HG03097 (cell line): ENCODE data around the gene INPP5E.

Source experiments
- ATAC-seq: cut with Tn5 transposase; IDR thresholded peaks from one replicate; pipeline ENCODE4 v1.9.1; 2021; ENCODE audit not compliant: unreplicated experiment, low FRiP score

Gene INPP5E

GRCh38 chr9:136392538-136393449, 46.9 kb downstream of the INPP5E start:
- ATAC-seq = no peak

DNA sequence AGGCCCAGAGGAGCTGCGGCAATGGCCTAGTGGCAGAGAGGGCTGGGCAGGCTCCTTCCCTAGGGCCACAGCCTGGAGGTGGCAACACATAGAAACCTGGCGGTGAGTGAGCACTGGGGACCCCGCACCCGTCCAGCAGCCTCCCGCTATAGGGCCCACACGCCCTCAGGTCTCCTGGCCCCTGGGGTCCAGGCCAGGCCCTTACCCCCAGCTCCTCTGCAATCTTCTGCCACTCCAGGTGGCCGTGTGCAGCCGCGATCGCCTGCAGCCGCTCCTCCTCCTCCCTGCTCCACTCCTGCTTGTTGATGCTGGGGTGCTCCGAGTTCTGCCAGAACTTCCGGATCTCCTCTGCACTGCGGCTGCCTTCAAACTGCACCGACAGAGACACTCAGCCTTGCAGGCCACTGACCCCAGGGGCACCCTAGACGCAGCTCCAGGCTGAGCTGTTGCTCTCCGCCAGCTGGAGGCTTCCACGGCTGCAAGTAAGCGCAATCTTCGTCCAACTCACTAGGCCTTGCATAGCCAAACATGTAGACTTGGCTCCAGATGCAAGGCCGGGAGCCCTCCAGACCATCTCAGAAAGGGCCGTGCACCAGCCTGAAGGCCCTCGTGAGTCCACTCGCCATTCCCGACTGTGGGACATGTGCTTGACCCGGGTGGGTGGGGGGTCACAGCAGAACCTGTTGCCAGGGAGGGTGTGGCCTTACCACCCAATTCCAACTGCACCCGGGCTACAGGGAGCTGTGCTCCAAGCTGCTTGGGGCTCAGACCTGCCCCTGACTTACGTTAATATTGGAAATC, 47.7 kb downstream of the INPP5E start:
- no peak for ATAC-seq

GRCh38 chr9:136389396-136389795, 50.2 kb downstream of the INPP5E start:
- ATAC-seq = no peak

- no peak for ATAC-seq
Observed at GRCh38 chr9:136387217-136387616, 52.4 kb downstream of the INPP5E start.

- ATAC-seq = no peak
Observed at GRCh38 chr9:136386018-136386417, 53.6 kb downstream of the INPP5E start.

GRCh38 chr9:136385015-136385414, 54.6 kb downstream of the INPP5E start:
- no peak for ATAC-seq

DNA sequence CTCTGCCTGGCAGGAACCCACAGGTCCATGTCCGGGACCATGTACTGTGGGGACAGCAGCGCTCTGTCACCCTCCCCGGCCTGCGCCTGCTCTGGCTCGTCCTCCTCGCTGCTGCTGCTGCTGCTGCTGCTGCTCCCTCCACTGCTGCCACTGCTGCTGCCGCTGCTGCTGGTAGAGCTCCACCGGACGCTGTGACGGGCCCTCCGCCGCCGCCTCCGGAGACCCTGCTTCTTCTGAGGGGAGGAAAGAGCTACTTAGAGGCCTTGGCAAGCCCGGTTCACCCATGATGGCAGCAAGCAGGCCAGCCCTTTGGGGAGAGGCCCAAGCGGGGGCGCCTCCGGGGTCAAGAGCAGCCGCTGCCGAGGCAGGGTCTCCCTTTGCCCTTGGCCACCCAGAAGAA, 56.2 kb downstream of the INPP5E start:
- ATAC-seq = no peak

GRCh38 chr9:136381966-136382513, 57.6 kb downstream of the INPP5E start:
- ATAC-seq = no peak

GRCh38 chr9:136381311-136381710, 58.3 kb downstream of the INPP5E start:
- ATAC-seq = no peak

- no peak for ATAC-seq
Observed at GRCh38 chr9:136380381-136380780, 59.3 kb downstream of the INPP5E start.

DNA sequence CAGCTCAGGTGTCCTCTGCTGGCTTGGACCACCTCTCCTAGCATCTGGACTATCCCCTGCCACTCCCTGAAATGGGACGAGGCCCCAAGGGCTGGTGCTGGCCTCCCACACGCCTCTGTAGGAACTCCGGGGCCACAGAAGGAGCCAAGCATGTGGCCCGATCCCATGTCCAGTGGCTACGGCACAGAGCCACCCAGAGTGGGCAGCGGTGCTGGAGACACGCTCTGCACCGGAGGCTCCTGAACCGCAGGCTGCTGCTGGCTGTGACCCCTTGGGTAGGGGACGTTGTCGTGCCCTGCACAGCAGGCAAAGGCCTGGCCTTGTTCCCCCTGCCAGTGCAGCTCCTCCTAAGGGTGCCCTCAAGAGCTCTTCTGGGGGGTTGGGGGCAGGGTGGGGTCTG, 59.8 kb downstream of the INPP5E start:
- ATAC-seq = no peak

DNA sequence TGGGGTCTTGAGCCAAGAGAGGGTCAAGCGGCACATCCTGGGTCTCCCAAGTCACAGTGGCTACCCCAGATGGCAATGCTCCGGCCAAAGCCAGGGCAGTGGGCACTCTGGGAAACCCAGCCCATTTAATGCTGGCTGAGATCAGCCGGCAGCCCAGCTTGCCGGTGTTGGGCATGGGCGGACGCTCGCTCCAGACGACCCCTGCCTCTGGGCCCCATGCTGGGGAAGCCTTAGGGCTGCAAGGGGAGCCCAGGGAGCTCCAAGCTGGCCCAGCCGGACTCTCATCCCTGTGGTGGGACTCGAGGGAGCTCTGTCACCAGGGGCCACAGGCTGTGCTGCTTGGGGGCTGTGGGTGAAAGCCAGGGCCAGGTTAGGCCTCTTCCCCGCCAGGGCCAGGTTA, 60.2 kb downstream of the INPP5E start:
- ATAC-seq = no peak

DNA sequence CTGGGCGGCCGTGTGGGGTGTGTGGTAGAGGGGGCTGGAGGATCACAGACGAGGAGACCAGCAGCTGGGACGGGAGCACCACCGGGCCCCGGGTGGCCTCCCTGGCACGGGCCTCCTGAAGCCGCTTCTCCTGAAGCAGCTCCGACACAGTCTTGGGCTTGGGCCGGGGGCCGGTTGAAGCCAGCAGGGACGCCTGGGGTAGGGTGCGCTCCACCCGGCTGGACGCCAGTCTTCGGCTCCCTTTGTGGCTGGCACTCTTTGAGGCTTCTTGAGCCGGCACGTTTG, 60.7 kb downstream of the INPP5E start:
- ATAC-seq = no peak
